Astrocyte (in vitro differentiated cells and primary cell): ENCODE measurements around the gene SOBP. TPM values are rescaled to one million over a fixed set of nuclear protein-coding genes. Genes with fewer than 3 reads are reported as not detected.
A peak's percentile ranks its signal among the peaks of the same experiment; 100 is the strongest.

ENCODE experiments used
- DNase-seq: peaks from one replicate; pipeline ENCODE4 v3.0.0-alpha.2; 2010; ENCODE audit warnings: low read depth
- FAIRE-seq: peaks from 2 replicates; lab custom pipeline; 2011; peaks lifted over from hg19 to GRCh38; lab: Jason Lieb, UNC
- H2AFZ ChIP-seq: 2 replicates; pipeline ENCODE4 v1.6.0; 2012; ENCODE audit warnings: low read depth, low read length, inconsistent platforms
- H3K27ac ChIP-seq: 2 replicates; pipeline ENCODE4 v1.5.1; 2011; ENCODE audit warnings: low read depth, low read length, inconsistent platforms
- H3K27me3 ChIP-seq: 2 replicates; pipeline ENCODE4 v1.6.0; 2011; ENCODE audit warnings: low read length, inconsistent platforms; ENCODE audit not compliant: insufficient read depth
- H3K36me3 ChIP-seq: 2 replicates; pipeline ENCODE4 v1.5.1; 2011; ENCODE audit warnings: low read length, inconsistent platforms; ENCODE audit not compliant: insufficient read depth
- H3K4me1 ChIP-seq: 2 replicates; pipeline ENCODE4 v1.5.1; 2011; ENCODE audit warnings: low read length, inconsistent platforms; ENCODE audit not compliant: insufficient read depth
- H3K4me2 ChIP-seq: 2 replicates; pipeline ENCODE4 v1.6.0; 2012; ENCODE audit warnings: low read length, inconsistent platforms
- H3K4me3 ChIP-seq: 2 replicates; pipeline ENCODE4 v1.5.1; 2011; ENCODE audit warnings: low read depth, mild to moderate bottlenecking, low read length, inconsistent platforms; ENCODE audit not compliant: insufficient read depth
- H3K79me2 ChIP-seq: 2 replicates; pipeline ENCODE4 v1.6.0; 2012; ENCODE audit warnings: mild to moderate bottlenecking, low read length, inconsistent platforms; ENCODE audit not compliant: insufficient read depth
- H3K9ac ChIP-seq: 2 replicates; pipeline ENCODE4 v1.6.0; 2012; ENCODE audit warnings: mild to moderate bottlenecking, low read length, inconsistent platforms
- H3K9me3 ChIP-seq: 2 replicates; pipeline ENCODE4 v1.5.1; 2012; ENCODE audit warnings: low read depth, mild to moderate bottlenecking, low read length, inconsistent platforms; ENCODE audit not compliant: insufficient read depth
- H4K20me1 ChIP-seq: 2 replicates; pipeline ENCODE4 v1.6.0; 2012; ENCODE audit warnings: low read length, inconsistent platforms; ENCODE audit not compliant: insufficient read depth
- H3K27ac Mint-ChIP-seq: one replicate; pipeline ENCODE4 v1.8.0; 2021; ENCODE audit warnings: mild to moderate bottlenecking, mixed read lengths; ENCODE audit not compliant: unreplicated experiment
- H3K27me3 Mint-ChIP-seq: one replicate; pipeline ENCODE4 v1.8.0; 2021; ENCODE audit warnings: low read depth, mixed read lengths; ENCODE audit not compliant: unreplicated experiment
- H3K36me3 Mint-ChIP-seq: one replicate; pipeline ENCODE4 v1.8.0; 2021; ENCODE audit warnings: low read depth, mixed read lengths; ENCODE audit not compliant: unreplicated experiment
- H3K4me1 Mint-ChIP-seq: one replicate; pipeline ENCODE4 v1.8.0; 2021; ENCODE audit warnings: low read depth, mixed read lengths; ENCODE audit not compliant: unreplicated experiment
- H3K4me3 Mint-ChIP-seq: one replicate; pipeline ENCODE4 v1.8.0; 2021; ENCODE audit warnings: mild to moderate bottlenecking, moderate library complexity, mixed read lengths; ENCODE audit not compliant: unreplicated experiment
- H3K9me3 Mint-ChIP-seq: one replicate; pipeline ENCODE4 v1.8.0; 2021; ENCODE audit warnings: mild to moderate bottlenecking, mixed read lengths; ENCODE audit not compliant: unreplicated experiment
- EZH2 ChIP-seq: IDR thresholded peaks from 2 replicates; pipeline ENCODE4 v1.6.1; 2012; ENCODE audit warnings: mild to moderate bottlenecking, low read length, inconsistent platforms; ENCODE audit not compliant: insufficient read depth
- total RNA-seq: library from RNA; stranded (reverse); gene quantifications from 2 replicates; pipeline ENCODE4 v1.2.1, GENCODE V29; 2021
- TF ChIP-seq, protein P1 (sequence below): IDR thresholded peaks from 2 replicates; pipeline ENCODE4 v1.5.1; 2011; ENCODE audit warnings: low read depth, mild to moderate bottlenecking, inconsistent platforms, low read length, moderate library complexity; ENCODE audit not compliant: insufficient read depth

Gene SOBP
- total RNA-seq, 1 donor from 2014 or later: 4.7 TPM

- H4K20me1 ChIP-seq: no peaks in the 10 kb centered on the region
- no peak overlapping the region for H3K27ac Mint-ChIP-seq
- H3K4me2 ChIP-seq: no peak overlapping the region
- no peaks in the 10 kb centered on the region for H3K36me3 ChIP-seq
- H2AFZ ChIP-seq: no peak overlapping the region
- FAIRE-seq (no peak), DNase-seq (no peak)
- no peaks in the 10 kb centered on the region for H3K79me2 ChIP-seq
- H3K9me3 Mint-ChIP-seq: no peaks in the 10 kb centered on the region
- H3K9me3 ChIP-seq: no peaks in the 10 kb centered on the region
- H3K4me1 ChIP-seq: peaks cover 3% of the 10 kb centered on the region
- no peaks in the 10 kb centered on the region for H3K27me3 ChIP-seq
- no peaks in the 10 kb centered on the region for H3K36me3 Mint-ChIP-seq
- no peak overlapping the region for H3K27ac ChIP-seq
- no peak overlapping the region for H3K4me3 Mint-ChIP-seq
- TF ChIP-seq EZH2: no peak
- TF ChIP-seq, protein P1, sequence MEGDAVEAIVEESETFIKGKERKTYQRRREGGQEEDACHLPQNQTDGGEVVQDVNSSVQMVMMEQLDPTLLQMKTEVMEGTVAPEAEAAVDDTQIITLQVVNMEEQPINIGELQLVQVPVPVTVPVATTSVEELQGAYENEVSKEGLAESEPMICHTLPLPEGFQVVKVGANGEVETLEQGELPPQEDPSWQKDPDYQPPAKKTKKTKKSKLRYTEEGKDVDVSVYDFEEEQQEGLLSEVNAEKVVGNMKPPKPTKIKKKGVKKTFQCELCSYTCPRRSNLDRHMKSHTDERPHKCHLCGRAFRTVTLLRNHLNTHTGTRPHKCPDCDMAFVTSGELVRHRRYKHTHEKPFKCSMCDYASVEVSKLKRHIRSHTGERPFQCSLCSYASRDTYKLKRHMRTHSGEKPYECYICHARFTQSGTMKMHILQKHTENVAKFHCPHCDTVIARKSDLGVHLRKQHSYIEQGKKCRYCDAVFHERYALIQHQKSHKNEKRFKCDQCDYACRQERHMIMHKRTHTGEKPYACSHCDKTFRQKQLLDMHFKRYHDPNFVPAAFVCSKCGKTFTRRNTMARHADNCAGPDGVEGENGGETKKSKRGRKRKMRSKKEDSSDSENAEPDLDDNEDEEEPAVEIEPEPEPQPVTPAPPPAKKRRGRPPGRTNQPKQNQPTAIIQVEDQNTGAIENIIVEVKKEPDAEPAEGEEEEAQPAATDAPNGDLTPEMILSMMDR: no peak
- H3K4me3 ChIP-seq: no peak overlapping the region
- peaks cover 5% of the 10 kb centered on the region for H3K4me1 Mint-ChIP-seq
- no peak overlapping the region for H3K9ac ChIP-seq
- H3K27me3 Mint-ChIP-seq: peaks cover 10% of the 10 kb centered on the region
These were observed 186.1 kb downstream of the SOBP start for GRCh38 chr6:107676042-107676441.

DNA sequence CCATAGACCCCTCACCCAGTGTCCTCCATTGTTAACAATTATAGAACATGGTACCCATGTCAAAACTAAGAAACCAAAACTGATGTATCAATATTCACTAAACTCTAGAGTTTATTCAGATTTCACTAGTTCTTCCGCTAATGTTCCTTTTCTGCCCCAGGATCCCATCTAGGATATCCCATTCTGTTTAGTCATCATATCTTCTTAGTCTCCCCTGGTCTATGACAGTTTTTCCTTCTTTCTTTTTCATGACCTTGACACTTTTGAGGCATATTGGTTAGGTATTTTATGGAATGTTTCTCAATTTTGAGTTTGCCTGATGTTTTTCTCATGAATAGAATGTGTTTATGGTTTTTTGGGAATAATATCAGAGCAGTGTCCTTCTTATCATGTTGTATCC lies 187.5 kb downstream of the SOBP start:
- Histone ChIP-seq H3K27ac (no peak overlapping the region), H3K4me3 (no peak overlapping the region), H3K4me1 (no peaks in the 10 kb centered on the region), H4K20me1 (no peaks in the 10 kb centered on the region), H3K36me3 (no peaks in the 10 kb centered on the region), H3K27me3 (no peaks in the 10 kb centered on the region), H3K9ac (no peak overlapping the region), H2AFZ (no peak overlapping the region), H3K79me2 (no peaks in the 10 kb centered on the region), H3K4me2 (no peak overlapping the region), H3K9me3 (no peaks in the 10 kb centered on the region)
- no peak for DNase-seq
- Mint-ChIP-seq H3K9me3 (no peaks in the 10 kb centered on the region), H3K27me3 (peaks cover 10% of the 10 kb centered on the region), H3K4me3 (no peak overlapping the region), H3K27ac (no peak overlapping the region), H3K4me1 (peaks cover 5% of the 10 kb centered on the region), H3K36me3 (no peaks in the 10 kb centered on the region)
- no peak for FAIRE-seq
- TF ChIP-seq EZH2: no peak
- TF ChIP-seq, protein P1: no peak

DNA sequence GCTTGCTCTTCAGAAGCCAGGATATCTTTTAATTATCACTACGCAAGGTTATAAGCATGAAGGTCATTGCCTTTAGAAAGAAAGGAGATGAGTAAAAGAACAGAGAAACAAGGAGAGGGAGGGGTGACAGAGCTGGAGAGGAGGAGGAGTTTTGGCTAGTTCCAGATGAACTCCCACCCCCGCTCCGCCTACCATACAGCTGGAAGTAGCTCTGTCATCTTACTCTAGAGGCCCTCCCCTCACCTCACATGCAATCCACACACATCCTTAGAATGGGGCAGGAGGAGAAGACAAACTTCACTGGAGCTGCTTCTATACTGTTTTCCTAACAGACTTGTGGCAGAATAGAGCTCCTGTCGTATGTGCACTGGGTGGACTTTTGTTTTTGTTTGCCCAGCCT lies 189.5 kb downstream of the SOBP start:
- peak; percentile 34 for DNase-seq
- Histone ChIP-seq H3K27me3 (no peaks in the 10 kb centered on the region), H3K9me3 (peaks cover 6% of the 10 kb centered on the region), H3K4me2 (no peak overlapping the region), H4K20me1 (no peaks in the 10 kb centered on the region), H3K27ac (no peak overlapping the region), H3K79me2 (no peaks in the 10 kb centered on the region), H2AFZ (peak overlapping the region; percentile 30), H3K36me3 (no peaks in the 10 kb centered on the region), H3K4me1 (no peaks in the 10 kb centered on the region), H3K9ac (no peak overlapping the region), H3K4me3 (no peak overlapping the region)
- Mint-ChIP-seq H3K27ac (peak overlapping the region; percentile 26), H3K4me1 (peaks cover 5% of the 10 kb centered on the region), H3K27me3 (peaks cover 10% of the 10 kb centered on the region), H3K36me3 (no peaks in the 10 kb centered on the region), H3K9me3 (peaks cover 3% of the 10 kb centered on the region), H3K4me3 (no peak overlapping the region)
- FAIRE-seq: no peak
- TF ChIP-seq, protein P1: no peak
- no peak for TF ChIP-seq EZH2
